Effector memory CD4-positive, alpha-beta T cell (primary cell): ENCODE data around the gene SGIP1.

Experiments
- DNase-seq, 3 donors: peaks; one replicate each; pipeline ENCODE4 v3.0.0-alpha.2; 2020
- H3K27ac ChIP-seq: 2 replicates; pipeline ENCODE4 v1.7.0; 2013; ENCODE audit warnings: mild to moderate bottlenecking, low read length, moderate library complexity; ENCODE audit not compliant: insufficient read depth, poor library complexity, severe bottlenecking
- H3K27me3 ChIP-seq: replicated peaks from 2 replicates; pipeline ENCODE4 v1.7.0; 2013; ENCODE audit warnings: mild to moderate bottlenecking, low read length; ENCODE audit not compliant: insufficient read depth, control insufficient read depth, poor library complexity, severe bottlenecking
- H3K36me3 ChIP-seq: 2 replicates; pipeline ENCODE4 v1.7.0; 2013; ENCODE audit warnings: mild to moderate bottlenecking, low read length, moderate library complexity; ENCODE audit not compliant: control insufficient read depth, insufficient read depth
- H3K4me1 ChIP-seq: 2 replicates; pipeline ENCODE4 v1.7.0; 2013; ENCODE audit warnings: low read length, mild to moderate bottlenecking; ENCODE audit not compliant: control insufficient read depth, insufficient read depth, poor library complexity, severe bottlenecking
- H3K4me3 ChIP-seq: 2 replicates; pipeline ENCODE4 v1.7.0; 2013; ENCODE audit warnings: low read length, low read depth, mild to moderate bottlenecking; ENCODE audit not compliant: insufficient read depth, poor library complexity, severe bottlenecking
- H3K9me3 ChIP-seq: 2 replicates; pipeline ENCODE4 v1.7.0; 2013; ENCODE audit warnings: mild to moderate bottlenecking, low read length, moderate library complexity; ENCODE audit not compliant: control insufficient read depth

The SGIP1 gene

GRCh38 chr1:66535061-66535460, 1.1 kb downstream of the SGIP1 start:
- H3K4me3 ChIP-seq, result no peak overlapping the region

GRCh38 chr1:66535853-66536252, 1.9 kb downstream of the SGIP1 start:
- DNase-seq, result no peak
- H3K27ac ChIP-seq, result no peak overlapping the region
- H3K4me3 ChIP-seq, result no peak overlapping the region
- peaks cover 9% of the 10 kb centered on the region for H3K4me1 ChIP-seq
- H3K9me3 ChIP-seq, result no peaks in the 10 kb centered on the region
- H3K27me3 ChIP-seq, result no peaks in the 10 kb centered on the region
- H3K36me3 ChIP-seq, result no peaks in the 10 kb centered on the region

More at GRCh38 chr1:66535061-66535460, 1.1 kb downstream of the SGIP1 start:
- Histone ChIP-seq H3K36me3 (no peaks in the 10 kb centered on the region), H3K4me1 (peaks cover 9% of the 10 kb centered on the region), H3K27ac (no peak overlapping the region), H3K9me3 (no peaks in the 10 kb centered on the region), H3K27me3 (no peaks in the 10 kb centered on the region)
- no peak for DNase-seq

DNA sequence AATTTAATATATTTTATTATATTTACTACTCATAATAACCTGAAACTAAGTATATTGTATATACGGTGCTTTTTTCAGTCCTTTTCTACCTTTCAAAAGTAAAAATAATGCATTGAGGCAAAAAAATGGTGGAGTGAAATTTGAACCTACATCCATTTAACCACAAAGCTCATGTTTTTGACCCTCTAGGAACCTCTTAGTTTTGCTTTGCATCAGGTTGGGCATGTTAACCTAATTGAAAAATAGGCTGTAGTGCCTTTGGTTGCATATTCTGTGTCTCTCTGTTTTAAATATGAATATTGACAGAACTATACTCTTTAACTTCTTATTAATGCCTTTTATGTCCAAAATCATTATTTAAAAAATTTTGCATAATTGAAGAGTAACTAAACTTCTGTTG, 3.8 kb downstream of the SGIP1 start:
- peaks cover 5% of the 10 kb centered on the region for H3K4me1 ChIP-seq
- no peaks in the 10 kb centered on the region for H3K27me3 ChIP-seq
- no peak overlapping the region for H3K27ac ChIP-seq
- no peaks in the 10 kb centered on the region for H3K36me3 ChIP-seq
- H3K9me3 ChIP-seq, result no peaks in the 10 kb centered on the region
- H3K4me3 ChIP-seq, result no peak overlapping the region
- DNase-seq, result no peak

DNA sequence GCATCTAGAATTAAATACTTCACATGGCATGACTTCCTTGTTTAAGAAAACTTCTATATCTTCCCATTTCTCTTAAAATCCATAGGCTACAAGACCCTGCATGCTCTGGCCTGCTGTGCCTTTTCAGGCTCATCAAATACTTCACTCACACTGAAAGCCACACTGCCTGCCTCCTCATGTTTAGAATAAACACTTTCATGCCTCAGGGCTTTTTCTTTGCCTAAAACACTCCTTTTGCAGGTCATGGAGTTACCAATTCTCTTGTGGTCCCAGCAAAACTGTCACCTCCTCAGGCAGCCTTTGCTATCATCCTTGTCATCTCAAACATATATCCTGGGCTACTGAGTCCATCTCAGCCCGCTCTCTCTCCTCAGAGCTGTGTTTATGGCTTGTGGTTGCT, 5.5 kb downstream of the SGIP1 start:
- DNase-seq, result no peak
- Histone ChIP-seq H3K27ac (no peak overlapping the region), H3K4me1 (no peaks in the 10 kb centered on the region)

DNA sequence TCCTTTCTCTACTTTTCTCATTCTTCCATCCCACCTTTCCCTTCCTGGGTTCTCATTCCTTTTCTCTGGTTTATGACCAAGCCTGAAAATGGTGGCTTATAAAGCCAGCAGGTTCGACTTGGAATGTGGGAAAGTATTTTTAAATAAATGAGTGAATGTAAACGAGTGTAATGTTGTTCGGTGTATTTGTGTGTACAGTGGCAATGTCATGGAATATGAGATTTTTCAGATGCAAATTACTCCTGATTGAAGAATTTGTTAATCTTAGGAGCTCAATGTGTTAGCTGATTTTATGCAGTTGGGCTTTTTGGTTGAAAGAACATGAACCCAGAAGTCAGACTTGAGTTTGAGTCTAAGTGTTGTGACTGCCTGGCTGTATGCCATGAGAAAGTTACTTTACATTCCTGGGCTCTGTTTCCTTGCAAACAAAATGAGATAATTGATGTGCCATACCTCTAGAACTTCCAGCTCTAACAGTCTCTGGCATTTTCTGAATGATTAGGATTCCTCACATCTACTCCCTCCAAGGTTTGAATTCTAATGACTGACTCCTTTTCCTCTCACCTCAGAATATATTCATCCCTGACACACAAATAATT, 6.6 kb downstream of the SGIP1 start:
- no peaks in the 10 kb centered on the region for H3K36me3 ChIP-seq
- no peaks in the 10 kb centered on the region for H3K27me3 ChIP-seq
- no peak overlapping the region for H3K27ac ChIP-seq
- DNase-seq, result no peak
- no peaks in the 10 kb centered on the region for H3K9me3 ChIP-seq
- H3K4me1 ChIP-seq, result no peaks in the 10 kb centered on the region
- no peak overlapping the region for H3K4me3 ChIP-seq

More for the DNA sequence above, 5.5 kb downstream of the SGIP1 start:
- no peak overlapping the region for H3K4me3 ChIP-seq
- H3K27me3 ChIP-seq, result no peaks in the 10 kb centered on the region
- H3K9me3 ChIP-seq, result no peaks in the 10 kb centered on the region
- H3K36me3 ChIP-seq, result no peaks in the 10 kb centered on the region

DNA sequence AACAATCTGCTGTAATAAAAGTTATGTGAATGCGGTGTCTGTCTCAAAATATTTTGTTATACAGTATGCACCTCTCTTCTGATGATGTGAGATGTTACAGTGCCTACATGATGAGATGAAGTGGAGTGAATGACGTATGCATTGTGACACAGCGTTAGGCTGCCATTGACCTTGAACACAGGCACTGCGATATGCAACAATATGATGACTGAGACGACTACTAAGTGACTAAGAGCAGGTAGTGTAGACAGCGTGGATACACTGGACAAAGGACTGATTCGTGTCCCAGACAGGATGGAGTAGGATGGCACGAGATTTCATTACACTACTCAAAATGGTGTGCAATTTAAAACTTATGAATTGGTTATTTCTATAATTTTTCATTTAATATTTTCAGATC, 8.4 kb downstream of the SGIP1 start:
- no peaks in the 10 kb centered on the region for H3K4me1 ChIP-seq
- H3K9me3 ChIP-seq, result no peaks in the 10 kb centered on the region
- H3K4me3 ChIP-seq, result no peak overlapping the region
- H3K27ac ChIP-seq, result no peak overlapping the region
- DNase-seq, result no peak
- H3K27me3 ChIP-seq, result no peaks in the 10 kb centered on the region
- no peaks in the 10 kb centered on the region for H3K36me3 ChIP-seq

GRCh38 chr1:66542811-66543767, 9.1 kb downstream of the SGIP1 start:
- no peak overlapping the region for H3K27ac ChIP-seq

GRCh38 chr1:66546047-66546810, 12.3 kb downstream of the SGIP1 start:
- no peaks in the 10 kb centered on the region for H3K36me3 ChIP-seq
- no peak overlapping the region for H3K4me3 ChIP-seq
- no peak overlapping the region for H3K27ac ChIP-seq
- H3K9me3 ChIP-seq, result no peaks in the 10 kb centered on the region
- no peaks in the 10 kb centered on the region for H3K27me3 ChIP-seq
- H3K4me1 ChIP-seq, result no peaks in the 10 kb centered on the region
- DNase-seq, result no peak

More at GRCh38 chr1:66542811-66543767, 9.1 kb downstream of the SGIP1 start:
- H3K27me3 ChIP-seq, result no peaks in the 10 kb centered on the region
- no peaks in the 10 kb centered on the region for H3K9me3 ChIP-seq
- no peak overlapping the region for H3K4me3 ChIP-seq
- no peaks in the 10 kb centered on the region for H3K4me1 ChIP-seq
- H3K36me3 ChIP-seq, result no peaks in the 10 kb centered on the region
- no peak for DNase-seq

DNA sequence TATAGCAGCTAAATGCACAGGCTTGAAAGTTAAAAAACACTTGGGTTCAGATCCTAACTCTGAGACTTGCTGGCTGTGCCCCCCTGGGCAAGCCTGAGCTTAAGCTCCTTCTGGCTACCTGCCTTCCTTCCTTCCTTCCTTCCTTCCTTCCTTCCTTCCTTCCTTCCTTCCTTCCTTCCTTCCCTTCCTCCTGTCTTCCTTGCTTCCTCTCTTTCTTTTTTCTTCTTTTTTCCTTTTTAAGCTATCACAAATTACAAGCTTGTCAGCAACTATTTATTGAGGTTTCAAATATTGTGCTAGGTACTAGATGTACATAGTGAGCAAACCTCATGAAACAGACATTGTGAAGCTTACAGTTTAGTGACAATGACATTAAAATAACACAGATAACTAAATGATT, 15.1 kb downstream of the SGIP1 start:
- Histone ChIP-seq H3K4me3 (no peak overlapping the region), H3K4me1 (no peaks in the 10 kb centered on the region), H3K36me3 (no peaks in the 10 kb centered on the region), H3K27ac (no peak overlapping the region), H3K27me3 (no peaks in the 10 kb centered on the region), H3K9me3 (no peaks in the 10 kb centered on the region)
- no peak for DNase-seq
